ENCODE data around the gene HIPK2.

- TF ChIP-seq, protein P1, sequence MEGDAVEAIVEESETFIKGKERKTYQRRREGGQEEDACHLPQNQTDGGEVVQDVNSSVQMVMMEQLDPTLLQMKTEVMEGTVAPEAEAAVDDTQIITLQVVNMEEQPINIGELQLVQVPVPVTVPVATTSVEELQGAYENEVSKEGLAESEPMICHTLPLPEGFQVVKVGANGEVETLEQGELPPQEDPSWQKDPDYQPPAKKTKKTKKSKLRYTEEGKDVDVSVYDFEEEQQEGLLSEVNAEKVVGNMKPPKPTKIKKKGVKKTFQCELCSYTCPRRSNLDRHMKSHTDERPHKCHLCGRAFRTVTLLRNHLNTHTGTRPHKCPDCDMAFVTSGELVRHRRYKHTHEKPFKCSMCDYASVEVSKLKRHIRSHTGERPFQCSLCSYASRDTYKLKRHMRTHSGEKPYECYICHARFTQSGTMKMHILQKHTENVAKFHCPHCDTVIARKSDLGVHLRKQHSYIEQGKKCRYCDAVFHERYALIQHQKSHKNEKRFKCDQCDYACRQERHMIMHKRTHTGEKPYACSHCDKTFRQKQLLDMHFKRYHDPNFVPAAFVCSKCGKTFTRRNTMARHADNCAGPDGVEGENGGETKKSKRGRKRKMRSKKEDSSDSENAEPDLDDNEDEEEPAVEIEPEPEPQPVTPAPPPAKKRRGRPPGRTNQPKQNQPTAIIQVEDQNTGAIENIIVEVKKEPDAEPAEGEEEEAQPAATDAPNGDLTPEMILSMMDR (conservative IDR thresholded peaks at IDR 0.05; ENCODE audit: low read length) = no peak
- no peak for TF ChIP-seq EZH2phosphoT487 (IDR thresholded peaks at IDR 0.05; ENCODE audit: borderline replicate concordance, low read depth, low read length)
Measured at GRCh38 chr7:139666501-139666900, 111.3 kb downstream of the HIPK2 start.
